ENCODE data around the gene SARNP.

DNA sequence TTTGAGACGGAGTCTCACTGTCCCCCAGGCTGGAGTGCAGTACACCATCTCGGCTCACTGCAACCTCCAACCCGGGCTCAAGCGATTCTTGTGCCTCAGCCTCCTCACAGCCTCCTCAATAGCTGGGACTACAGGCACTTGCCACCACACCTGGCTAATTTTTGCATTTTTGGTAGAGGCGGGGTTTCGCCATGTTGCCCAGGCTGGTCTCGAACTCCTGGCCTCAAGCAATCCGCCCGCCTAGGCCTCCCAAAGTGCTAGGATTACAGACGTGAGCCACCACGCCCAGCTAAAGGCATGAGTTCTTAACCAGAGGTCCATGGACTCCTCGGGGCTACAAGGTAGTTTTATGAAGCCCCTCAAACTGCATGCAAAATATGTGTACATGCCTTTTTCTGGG lies 2.1 kb downstream of the SARNP start:
- TF ChIP-seq ZBTB17 (CRISPR knock-in tag; IDR thresholded peaks at IDR 0.05) (no peak), TAF1 (IDR thresholded peaks at IDR 0.05; ENCODE audit: control insufficient read depth, extremely low read depth, insufficient read depth, low read length, severe bottlenecking) (no peak), TCF7L2 (IDR thresholded peaks at IDR 0.05; ENCODE audit: low read depth, low read length) (no peak)

Measured in K562 (cell line).